Endothelial cell of umbilical vein (primary cell): Measurements from ENCODE around the gene PRKAR1B. TPM values are rescaled to one million over a fixed set of nuclear protein-coding genes. Genes with fewer than 3 reads are reported as not detected.
"Not testable (repeated sequence)": the region's sequence is repeated elsewhere in the genome, so short reads cannot be mapped to it uniquely, and the experiment has no call there.

Experiments used
- BruUV-seq: library from RNA; stranded (reverse); fragments of 400-500 nt; replicated peaks from 2 replicates; lab custom pipeline; 2021; lab: Mats Ljungman, UMichigan
- CTCF ChIA-PET: fragments of 300-600, 350-600 bp; sonication (Branson Sonifier 250); formaldehyde crosslinking; loops from one replicate; lab custom pipeline; 2021; ENCODE audit warnings: antibody characterized with exemption, inconsistent platforms; lab: Charles Lee
- POLR2A ChIA-PET: fragments of 300-600, 350-600 bp; sonication (Branson Sonifier 250); formaldehyde crosslinking; loops from one replicate; lab custom pipeline; 2021; ENCODE audit warnings: antibody characterized with exemption, inconsistent platforms; lab: Charles Lee
- DNase-seq: peaks from one replicate; pipeline ENCODE4 v3.0.0-alpha.2; 2011; ENCODE audit warnings: low read depth, low spot score
- FAIRE-seq: peaks from 2 replicates; lab custom pipeline; 2011; peaks lifted over from hg19 to GRCh38; lab: Jason Lieb, UNC
- H2AFZ ChIP-seq: 2 replicates; pipeline ENCODE4 v1.6.0; 2012; ENCODE audit warnings: low read depth, low read length, control low read depth, inconsistent platforms
- H3K27ac ChIP-seq: 2 replicates; pipeline ENCODE4 v1.5.1; 2011; ENCODE audit warnings: low read depth, mild to moderate bottlenecking, control low read depth, low read length, moderate library complexity; ENCODE audit not compliant: insufficient read depth
- H3K27me3 ChIP-seq, 2 experiments: 2 replicates each; pipeline versions ENCODE4 v1.6.0 to v1.6.1; 2011; ENCODE audit warnings: low read length in 2 of 2, mixed read lengths in 1 of 2; ENCODE audit not compliant: control insufficient read depth in 2 of 2, insufficient read depth in 2 of 2
- H3K36me3 ChIP-seq, 2 experiments: 2 replicates in 1 of 2; 3 replicates in 1 of 2; pipeline ENCODE4 v1.5.1; 2011; ENCODE audit warnings: low read length in 2 of 2, mild to moderate bottlenecking in 1 of 2, moderate library complexity in 1 of 2; ENCODE audit not compliant: control insufficient read depth in 2 of 2, insufficient read depth in 2 of 2; ENCODE audit errors: extremely low read depth in 1 of 2
- H3K4me1 ChIP-seq: 3 replicates; pipeline ENCODE4 v1.5.1; 2011; ENCODE audit warnings: mild to moderate bottlenecking, low read length; ENCODE audit not compliant: control insufficient read depth, insufficient read depth; ENCODE audit errors: extremely low read depth
- H3K4me2 ChIP-seq: 2 replicates; pipeline ENCODE4 v1.6.1; 2011; ENCODE audit warnings: low read length, control low read depth, mixed read lengths; ENCODE audit not compliant: insufficient read depth
- H3K4me3 ChIP-seq, 3 experiments: fragments of 200-600 bp in 1 of 3; sonication (generic), shearing (Covaris generic) in 1 of 3; replicated peaks in 1 of 3; 2 replicates each; pipeline ENCODE4 v1.5.1; 2011 to 2016; ENCODE audit warnings: control low read depth in 3 of 3, low read length in 3 of 3, mild to moderate bottlenecking in 2 of 3, inconsistent platforms in 1 of 3, low read depth in 1 of 3, moderate library complexity in 1 of 3; ENCODE audit not compliant: insufficient read depth in 1 of 3
- H3K79me2 ChIP-seq: 2 replicates; pipeline ENCODE4 v1.6.0; 2012; ENCODE audit warnings: low read length, inconsistent platforms; ENCODE audit not compliant: control insufficient read depth, insufficient read depth
- H3K9ac ChIP-seq: replicated peaks from 2 replicates; pipeline ENCODE3; 2011; ENCODE audit warnings: low read length, control low read depth; ENCODE audit not compliant: insufficient read depth; ENCODE audit errors: extremely low read depth
- H3K9me1 ChIP-seq: replicated peaks from 3 replicates; pipeline ENCODE4 v1.6.0; 2011; ENCODE audit warnings: mild to moderate bottlenecking, low read length; ENCODE audit not compliant: control insufficient read depth, insufficient read depth; ENCODE audit errors: extremely low read depth
- H3K9me3 ChIP-seq: replicated peaks from 2 replicates; pipeline ENCODE4 v1.5.1; 2012; ENCODE audit warnings: low read length, inconsistent platforms; ENCODE audit not compliant: control insufficient read depth, insufficient read depth
- H4K20me1 ChIP-seq: replicated peaks from 2 replicates; pipeline ENCODE3; 2011; ENCODE audit warnings: mild to moderate bottlenecking, low read length; ENCODE audit not compliant: control insufficient read depth, insufficient read depth; ENCODE audit errors: extremely low read depth
- EZH2 ChIP-seq: IDR thresholded peaks from 2 replicates; pipeline ENCODE4 v1.6.1; 2012; ENCODE audit warnings: borderline replicate concordance, low read depth, mild to moderate bottlenecking, moderate library complexity, low read length, inconsistent platforms; ENCODE audit not compliant: severe bottlenecking
- dilution Hi-C: fragments of 300-500 bp; cut with MboI; formaldehyde crosslinking; loops from one replicate; pipeline ENCODE4 v1.15.0; 2019; ENCODE audit warnings: low sequenced_read_pairs; ENCODE audit not compliant: extremely low pct_ligation_motif_present
- intact Hi-C: fragments of 100-400 bp; cut with micrococcal nuclease; formaldehyde crosslinking; loops from one replicate; pipeline ENCODE4 v1.10.0; 2022
- polyA plus RNA-seq, 4 experiments: library from polyadenylated mRNA; depleted of rRNA in 3 of 4; stranded (reverse) in 3 of 4; unstranded in 1 of 4; fragments of >200 nt; gene quantifications; 2 replicates each; pipeline versions ENCODE4 v1.2.1 to v1.2.3, GENCODE V29; 2011 to 2012; ENCODE audit warnings: missing spikeins in 1 of 4
- total RNA-seq: library from RNA; stranded (reverse); gene quantifications from 2 replicates; pipeline ENCODE4 v1.2.3, GENCODE V29; 2021
- TF ChIP-seq, protein P1 (sequence below), 2 donors: IDR thresholded peaks; 1 replicate in 1 of 2; 2 replicates in 1 of 2; pipeline ENCODE4 v1.5.1; 2011; ENCODE audit warnings: low read length in 2 of 2, mild to moderate bottlenecking in 2 of 2, moderate library complexity in 2 of 2, control low read depth in 1 of 2, inconsistent platforms in 1 of 2, low read depth in 1 of 2; ENCODE audit not compliant: insufficient read depth in 1 of 2; ENCODE audit errors: extremely low read depth in 1 of 2

PRKAR1B gene
- total and polyA plus RNA-seq, 2 donors (not counting 3 experiments of a cell fraction or from before 2014, with no cell fraction given), result 15.4 to 29.2 TPM

DNA sequence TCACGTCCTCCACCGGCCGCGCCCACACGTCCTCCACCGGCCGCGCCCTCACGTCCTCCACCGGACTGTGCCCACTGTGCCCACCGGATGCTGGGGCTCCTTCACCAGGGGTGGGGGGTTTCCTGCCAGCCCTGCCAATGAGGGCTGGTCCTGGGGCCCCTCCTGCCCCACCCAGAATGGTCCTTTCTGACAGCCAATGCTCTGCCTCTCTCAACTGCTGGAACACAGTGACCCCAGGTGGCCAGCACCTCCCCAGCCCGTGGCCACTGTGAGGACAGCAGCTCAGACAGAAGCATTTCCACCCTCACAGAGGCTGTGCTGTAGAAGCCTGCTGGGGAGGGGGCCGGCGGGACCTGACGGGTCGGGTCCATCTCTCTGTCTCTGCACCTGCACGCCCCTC is 90.7 kb downstream of the PRKAR1B start:
- dilution Hi-C loops (no loop called here), intact Hi-C loops (loop anchor here (1.0 to 10.0 kb wide), 4 partner anchors 116 to 314 kb away; no protein-coding TSS in a partner anchor)
- no peaks in the 10 kb centered on the region for H3K27me3 ChIP-seq
- H3K4me2 ChIP-seq, result no peak overlapping the region
- POLR2A ChIA-PET, result interaction anchor here (1.4 kb wide), 1 partner anchor 32 kb away, joined by 3 read pairs; no protein-coding TSS in a partner anchor
- no peak for TF ChIP-seq EZH2
- TF ChIP-seq, protein P1, sequence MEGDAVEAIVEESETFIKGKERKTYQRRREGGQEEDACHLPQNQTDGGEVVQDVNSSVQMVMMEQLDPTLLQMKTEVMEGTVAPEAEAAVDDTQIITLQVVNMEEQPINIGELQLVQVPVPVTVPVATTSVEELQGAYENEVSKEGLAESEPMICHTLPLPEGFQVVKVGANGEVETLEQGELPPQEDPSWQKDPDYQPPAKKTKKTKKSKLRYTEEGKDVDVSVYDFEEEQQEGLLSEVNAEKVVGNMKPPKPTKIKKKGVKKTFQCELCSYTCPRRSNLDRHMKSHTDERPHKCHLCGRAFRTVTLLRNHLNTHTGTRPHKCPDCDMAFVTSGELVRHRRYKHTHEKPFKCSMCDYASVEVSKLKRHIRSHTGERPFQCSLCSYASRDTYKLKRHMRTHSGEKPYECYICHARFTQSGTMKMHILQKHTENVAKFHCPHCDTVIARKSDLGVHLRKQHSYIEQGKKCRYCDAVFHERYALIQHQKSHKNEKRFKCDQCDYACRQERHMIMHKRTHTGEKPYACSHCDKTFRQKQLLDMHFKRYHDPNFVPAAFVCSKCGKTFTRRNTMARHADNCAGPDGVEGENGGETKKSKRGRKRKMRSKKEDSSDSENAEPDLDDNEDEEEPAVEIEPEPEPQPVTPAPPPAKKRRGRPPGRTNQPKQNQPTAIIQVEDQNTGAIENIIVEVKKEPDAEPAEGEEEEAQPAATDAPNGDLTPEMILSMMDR (IDR thresholded peaks at IDR 0.05; ENCODE audit: extremely low read depth in 1 of 2, insufficient read depth in 1 of 2, low read depth in 1 of 2, low read length in 2 of 2), result peak; percentile 47 to 51
- H3K9ac ChIP-seq, result no peak overlapping the region
- H3K4me3 ChIP-seq, result no peak overlapping the region
- no peak overlapping the region for H2AFZ ChIP-seq
- no TSS peak for BruUV-seq
- no peak overlapping the region for H3K27ac ChIP-seq
- no peaks in the 10 kb centered on the region for H4K20me1 ChIP-seq
- H3K4me1 ChIP-seq, result no peaks in the 10 kb centered on the region
- no peaks in the 10 kb centered on the region for H3K79me2 ChIP-seq
- H3K9me1 ChIP-seq, result no peaks in the 10 kb centered on the region
- peak; percentile 67 for FAIRE-seq
- no peaks in the 10 kb centered on the region for H3K9me3 ChIP-seq
- CTCF ChIA-PET, result interaction anchor here (0.7 to 3.7 kb wide), 20 partner anchors 13 to 572 kb away, joined by 3 to 24 read pairs (median 4); partner anchors contain the start of gene PDGFA
- no peak for DNase-seq
- H3K36me3 ChIP-seq, result no peaks in the 10 kb centered on the region

DNA sequence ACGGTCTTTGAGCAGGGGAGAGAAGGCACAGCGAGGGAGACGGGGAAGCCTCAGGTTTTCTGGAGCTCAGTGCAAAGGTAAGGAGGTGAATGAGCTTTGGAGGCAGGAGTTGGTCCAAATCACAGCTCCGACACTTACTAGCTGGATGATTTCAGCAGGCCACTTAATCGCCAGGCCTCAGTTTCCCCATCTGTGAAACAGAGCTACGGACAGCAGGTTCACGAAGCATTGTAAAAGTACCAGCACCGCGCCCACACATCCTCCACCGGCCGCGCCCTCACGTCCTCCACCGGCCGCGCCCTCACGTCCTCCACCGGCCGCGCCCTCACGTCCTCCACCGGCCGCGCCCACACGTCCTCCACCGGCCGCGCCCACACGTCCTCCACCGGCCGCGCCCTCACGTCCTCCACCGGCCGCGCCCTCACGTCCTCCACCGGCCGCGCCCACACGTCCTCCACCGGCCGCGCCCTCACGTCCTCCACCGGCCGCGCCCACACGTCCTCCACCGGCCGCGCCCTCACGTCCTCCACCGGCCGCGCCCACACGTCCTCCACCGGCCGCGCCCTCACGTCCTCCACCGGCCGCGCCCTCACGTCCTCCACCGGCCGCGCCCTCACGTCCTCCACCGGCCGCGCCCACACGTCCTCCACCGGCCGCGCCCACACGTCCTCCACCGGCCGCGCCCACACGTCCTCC is 91.2 kb downstream of the PRKAR1B start:
- FAIRE-seq, H3K36me3 ChIP-seq, H3K4me2 ChIP-seq, H3K4me1 ChIP-seq, BruUV-seq, H3K27ac ChIP-seq, H3K9ac ChIP-seq, H3K4me3 ChIP-seq, dilution Hi-C loops, H2AFZ ChIP-seq, H3K9me1 ChIP-seq, H3K9me3 ChIP-seq, H3K27me3 ChIP-seq, DNase-seq, H4K20me1 ChIP-seq, H3K79me2 ChIP-seq: not testable (repeated sequence)
- intact Hi-C loops, result loop anchor here (1.0 to 10.0 kb wide), 4 partner anchors 116 to 314 kb away; no protein-coding TSS in a partner anchor
- CTCF ChIA-PET, result interaction anchor here (1.0 to 3.7 kb wide), 17 partner anchors 23 to 572 kb away, joined by 3 to 24 read pairs (median 4); partner anchors contain the start of gene PDGFA
- POLR2A ChIA-PET, result interaction anchor here (1.4 kb wide), 1 partner anchor 31 kb away, joined by 3 read pairs; no protein-coding TSS in a partner anchor
